ENCODE data around the gene SOX6. TPM values are rescaled to one million over a fixed set of nuclear protein-coding genes. Genes with fewer than 3 reads are reported as not detected.

Gene SOX6
- total RNA-seq, 1 donor from 2014 or later = 0.34 TPM

GRCh38 chr11:15967166-15967565, 389.2 kb downstream of the SOX6 start:
- H3K27me3 Mint-ChIP-seq (ENCODE audit: low read depth) = no peaks in the 10 kb centered on the region
- no peaks in the 10 kb centered on the region for H3K36me3 Mint-ChIP-seq (ENCODE audit: low read depth)
- H3K9me3 Mint-ChIP-seq = no peaks in the 10 kb centered on the region
- intact Hi-C loops (cut with micrococcal nuclease) = no loop called here
- no peak overlapping the region for H3K4me3 Mint-ChIP-seq (ENCODE audit: low read depth)
- DNase-seq (ENCODE audit: low spot score) = no peak
- peaks cover 5% of the 10 kb centered on the region for H3K4me1 Mint-ChIP-seq (ENCODE audit: low read depth)
- H3K27ac Mint-ChIP-seq = no peak overlapping the region

GRCh38 chr11:15965562-15966250, 390.6 kb downstream of the SOX6 start:
- peaks cover 5% of the 10 kb centered on the region for H3K4me1 Mint-ChIP-seq (ENCODE audit: low read depth)
- intact Hi-C loops (cut with micrococcal nuclease) = no loop called here
- H3K36me3 Mint-ChIP-seq (ENCODE audit: low read depth) = no peaks in the 10 kb centered on the region
- H3K27ac Mint-ChIP-seq = no peak overlapping the region
- no peaks in the 10 kb centered on the region for H3K9me3 Mint-ChIP-seq
- no peak for DNase-seq (ENCODE audit: low spot score)
- no peaks in the 10 kb centered on the region for H3K27me3 Mint-ChIP-seq (ENCODE audit: low read depth)
- no peak overlapping the region for H3K4me3 Mint-ChIP-seq (ENCODE audit: low read depth)

GRCh38 chr11:15963266-15963665, 393.1 kb downstream of the SOX6 start:
- no peaks in the 10 kb centered on the region for H3K27me3 Mint-ChIP-seq (ENCODE audit: low read depth)
- intact Hi-C loops (cut with micrococcal nuclease) = no loop called here
- no peaks in the 10 kb centered on the region for H3K9me3 Mint-ChIP-seq
- DNase-seq (ENCODE audit: low spot score) = no peak
- H3K4me3 Mint-ChIP-seq (ENCODE audit: low read depth) = no peak overlapping the region
- no peaks in the 10 kb centered on the region for H3K36me3 Mint-ChIP-seq (ENCODE audit: low read depth)
- H3K27ac Mint-ChIP-seq = no peak overlapping the region
- H3K4me1 Mint-ChIP-seq (ENCODE audit: low read depth) = no peaks in the 10 kb centered on the region

GRCh38 chr11:15958910-15959309, 397.4 kb downstream of the SOX6 start:
- no peak overlapping the region for H3K27ac Mint-ChIP-seq
- intact Hi-C loops (cut with micrococcal nuclease) = no loop called here
- H3K36me3 Mint-ChIP-seq (ENCODE audit: low read depth) = no peaks in the 10 kb centered on the region
- no peaks in the 10 kb centered on the region for H3K9me3 Mint-ChIP-seq
- DNase-seq (ENCODE audit: low spot score) = no peak
- H3K4me3 Mint-ChIP-seq (ENCODE audit: low read depth) = no peak overlapping the region
- no peaks in the 10 kb centered on the region for H3K4me1 Mint-ChIP-seq (ENCODE audit: low read depth)
- H3K27me3 Mint-ChIP-seq (ENCODE audit: low read depth) = no peaks in the 10 kb centered on the region

GRCh38 chr11:15957234-15957633, 399.1 kb downstream of the SOX6 start:
- Mint-ChIP-seq H3K36me3 (ENCODE audit: low read depth) (no peaks in the 10 kb centered on the region), H3K27me3 (ENCODE audit: low read depth) (no peaks in the 10 kb centered on the region), H3K4me3 (ENCODE audit: low read depth) (no peak overlapping the region), H3K27ac (no peak overlapping the region), H3K4me1 (ENCODE audit: low read depth) (no peaks in the 10 kb centered on the region), H3K9me3 (no peaks in the 10 kb centered on the region)
- intact Hi-C loops (cut with micrococcal nuclease) = no loop called here
- DNase-seq (ENCODE audit: low spot score) = no peak

GRCh38 chr11:15956302-15956701, 400.0 kb downstream of the SOX6 start:
- H3K27ac Mint-ChIP-seq = no peak overlapping the region
- H3K36me3 Mint-ChIP-seq (ENCODE audit: low read depth) = no peaks in the 10 kb centered on the region

GRCh38 chr11:15955595-15955994, 400.8 kb downstream of the SOX6 start:
- H3K4me1 Mint-ChIP-seq (ENCODE audit: low read depth) = no peaks in the 10 kb centered on the region
- H3K9me3 Mint-ChIP-seq = no peaks in the 10 kb centered on the region
- no peak for DNase-seq (ENCODE audit: low spot score)

More at GRCh38 chr11:15956302-15956701, 400.0 kb downstream of the SOX6 start:
- no peak for DNase-seq (ENCODE audit: low spot score)
- Mint-ChIP-seq H3K4me3 (ENCODE audit: low read depth) (no peak overlapping the region), H3K27me3 (ENCODE audit: low read depth) (no peaks in the 10 kb centered on the region), H3K4me1 (ENCODE audit: low read depth) (no peaks in the 10 kb centered on the region), H3K9me3 (no peaks in the 10 kb centered on the region)
- intact Hi-C loops (cut with micrococcal nuclease) = no loop called here

GRCh38 chr11:15947681-15948648, 408.4 kb downstream of the SOX6 start:
- Mint-ChIP-seq H3K27me3 (ENCODE audit: low read depth) (no peaks in the 10 kb centered on the region), H3K9me3 (peaks cover 6% of the 10 kb centered on the region), H3K27ac (no peak overlapping the region), H3K4me1 (ENCODE audit: low read depth) (no peaks in the 10 kb centered on the region), H3K4me3 (ENCODE audit: low read depth) (no peak overlapping the region), H3K36me3 (ENCODE audit: low read depth) (no peaks in the 10 kb centered on the region)
- intact Hi-C loops (cut with micrococcal nuclease) = loop anchor here (10.0 kb wide), 1 partner anchor 657 kb away; no protein-coding TSS in a partner anchor
- DNase-seq (ENCODE audit: low spot score) = no peak

More at GRCh38 chr11:15955595-15955994, 400.8 kb downstream of the SOX6 start:
- intact Hi-C loops (cut with micrococcal nuclease) = no loop called here
- Mint-ChIP-seq H3K36me3 (ENCODE audit: low read depth) (no peaks in the 10 kb centered on the region), H3K27ac (no peak overlapping the region), H3K27me3 (ENCODE audit: low read depth) (no peaks in the 10 kb centered on the region), H3K4me3 (ENCODE audit: low read depth) (no peak overlapping the region)

GRCh38 chr11:15945726-15946125, 410.6 kb downstream of the SOX6 start:
- Mint-ChIP-seq H3K4me1 (ENCODE audit: low read depth) (no peaks in the 10 kb centered on the region), H3K27ac (no peak overlapping the region), H3K27me3 (ENCODE audit: low read depth) (no peaks in the 10 kb centered on the region), H3K4me3 (ENCODE audit: low read depth) (no peak overlapping the region), H3K36me3 (ENCODE audit: low read depth) (no peaks in the 10 kb centered on the region), H3K9me3 (peaks cover 6% of the 10 kb centered on the region)
- intact Hi-C loops (cut with micrococcal nuclease) = loop anchor here (10.0 kb wide), 1 partner anchor 659 kb away; no protein-coding TSS in a partner anchor
- DNase-seq (ENCODE audit: low spot score) = no peak

GRCh38 chr11:15944460-15944859, 411.9 kb downstream of the SOX6 start:
- peaks cover 6% of the 10 kb centered on the region for H3K9me3 Mint-ChIP-seq
- no peak overlapping the region for H3K27ac Mint-ChIP-seq
- intact Hi-C loops (cut with micrococcal nuclease) = loop anchor here (10.0 kb wide), 1 partner anchor 660 kb away; no protein-coding TSS in a partner anchor
- no peaks in the 10 kb centered on the region for H3K27me3 Mint-ChIP-seq (ENCODE audit: low read depth)
- no peak overlapping the region for H3K4me3 Mint-ChIP-seq (ENCODE audit: low read depth)
- no peak for DNase-seq (ENCODE audit: low spot score)
- H3K4me1 Mint-ChIP-seq (ENCODE audit: low read depth) = no peaks in the 10 kb centered on the region
- no peaks in the 10 kb centered on the region for H3K36me3 Mint-ChIP-seq (ENCODE audit: low read depth)

GRCh38 chr11:15943418-15944197, 412.7 kb downstream of the SOX6 start:
- Mint-ChIP-seq H3K4me3 (ENCODE audit: low read depth) (no peak overlapping the region), H3K27ac (no peak overlapping the region), H3K36me3 (ENCODE audit: low read depth) (no peaks in the 10 kb centered on the region), H3K9me3 (peaks cover 6% of the 10 kb centered on the region), H3K4me1 (ENCODE audit: low read depth) (no peaks in the 10 kb centered on the region), H3K27me3 (ENCODE audit: low read depth) (no peaks in the 10 kb centered on the region)
- intact Hi-C loops (cut with micrococcal nuclease) = loop anchor here (10.0 kb wide), 1 partner anchor 661 kb away; no protein-coding TSS in a partner anchor
- no peak for DNase-seq (ENCODE audit: low spot score)

- Mint-ChIP-seq H3K4me3 (ENCODE audit: low read depth) (no peak overlapping the region), H3K36me3 (ENCODE audit: low read depth) (no peaks in the 10 kb centered on the region)
- intact Hi-C loops (cut with micrococcal nuclease) = loop anchor here (10.0 kb wide), 1 partner anchor 662 kb away; no protein-coding TSS in a partner anchor
These were observed 413.4 kb downstream of the SOX6 start for GRCh38 chr11:15942936-15943335.

More at GRCh38 chr11:15942936-15943335, 413.4 kb downstream of the SOX6 start:
- Mint-ChIP-seq H3K9me3 (peaks cover 6% of the 10 kb centered on the region), H3K27ac (no peak overlapping the region), H3K4me1 (ENCODE audit: low read depth) (no peaks in the 10 kb centered on the region), H3K27me3 (ENCODE audit: low read depth) (no peaks in the 10 kb centered on the region)
- no peak for DNase-seq (ENCODE audit: low spot score)
